NCI-H1092 (cell line): ENCODE measurements around the gene TATDN3.
"Not testable (repeated sequence)": the region's sequence is repeated elsewhere in the genome, so short reads cannot be mapped to it uniquely, and the experiment has no call there.

Experiments
- DNase-seq: peaks from one replicate; lab custom pipeline; 2025; lab: John Stamatoyannopoulos, UW

Gene TATDN3

GRCh38 chr1:212827831-212828278, 36.2 kb downstream of the TATDN3 start:
- DNase-seq: no peak

GRCh38 chr1:212828395-212828794, 36.7 kb downstream of the TATDN3 start:
- no peak for DNase-seq

GRCh38 chr1:212833211-212834207, 41.8 kb downstream of the TATDN3 start:
- DNase-seq: not testable (repeated sequence)

- DNase-seq: no peak
Observed at GRCh38 chr1:212838145-212838544, 46.5 kb downstream of the TATDN3 start.

GRCh38 chr1:212844521-212844920, 52.8 kb downstream of the TATDN3 start:
- not testable (repeated sequence) for DNase-seq

GRCh38 chr1:212847549-212847948, 55.9 kb downstream of the TATDN3 start, which contains the start of gene SPATA45:
Gene SPATA45 (minus strand): TSS chr1:212847649. CDS start chr1:212836149, 11,500 bp downstream.
- no peak for DNase-seq

- no peak for DNase-seq
Observed at GRCh38 chr1:212852105-212852688, 60.5 kb downstream of the TATDN3 start.

- no peak for DNase-seq
Observed at GRCh38 chr1:212853658-212854057, 62.0 kb downstream of the TATDN3 start.

- no peak for DNase-seq
Observed at GRCh38 chr1:212856755-212857154, 65.1 kb downstream of the TATDN3 start.

- DNase-seq: peak; percentile 98
Observed at GRCh38 chr1:212857992-212858460, 66.3 kb downstream of the TATDN3 start, which contains the start of gene FLVCR1. Gene FLVCR1 (plus strand): TSS chr1:212858275. CDS start chr1:212858453, 178 bp downstream.

GRCh38 chr1:212858461-212859265, 67.0 kb downstream of the TATDN3 start:
- DNase-seq: no peak

- DNase-seq: no peak
Observed at GRCh38 chr1:212860713-212861581, 69.3 kb downstream of the TATDN3 start.

GRCh38 chr1:212862111-212862690, 70.5 kb downstream of the TATDN3 start:
- DNase-seq: no peak

GRCh38 chr1:212863345-212863744, 71.7 kb downstream of the TATDN3 start:
- DNase-seq: not testable (repeated sequence)

GRCh38 chr1:212864201-212864600, 72.5 kb downstream of the TATDN3 start:
- no peak for DNase-seq
